Stimulated activated CD8-positive, alpha-beta memory T cell treated with anti-CD3 and anti-CD28 coated beads, Interleukin-12 subunit alpha, Interleukin-12 subunit beta, amount 100 ng/mL, for 4 hours (primary cell): Measurements from ENCODE around the gene PROK2.

ENCODE experiments used
- DNase-seq: peaks from one replicate; pipeline ENCODE4 v3.0.0-alpha.2; 2020; ENCODE audit warnings: low read depth

PROK2 gene

GRCh38 chr3:71784914-71785531 lies at the start of gene PROK2:
Gene PROK2, minus strand, starts transcription at chr3:71785148. Its CDS starts 96 bp downstream, at chr3:71785052.
- no peak for DNase-seq

GRCh38 chr3:71831599-71831998 lies 46.7 kb upstream of the PROK2 start:
- no peak for DNase-seq

GRCh38 chr3:71825551-71826283 lies 40.8 kb upstream of the PROK2 start:
- DNase-seq = no peak

- no peak for DNase-seq
Observed at GRCh38 chr3:71821116-71821515, 36.2 kb upstream of the PROK2 start.

GRCh38 chr3:71817262-71817661 lies 32.3 kb upstream of the PROK2 start:
- DNase-seq = no peak

- no peak for DNase-seq
Observed at GRCh38 chr3:71816767-71817156, 31.8 kb upstream of the PROK2 start.

- DNase-seq = no peak
Observed at GRCh38 chr3:71815340-71816067, 30.6 kb upstream of the PROK2 start.

GRCh38 chr3:71813704-71814103 lies 28.8 kb upstream of the PROK2 start:
- no peak for DNase-seq

- DNase-seq = no peak
Observed at GRCh38 chr3:71813073-71813472, 28.1 kb upstream of the PROK2 start.

GRCh38 chr3:71810056-71810455 lies 25.1 kb upstream of the PROK2 start:
- DNase-seq = no peak

GRCh38 chr3:71809321-71810026 lies 24.5 kb upstream of the PROK2 start:
- DNase-seq = no peak

- DNase-seq = no peak
Observed at GRCh38 chr3:71806736-71807135, 21.8 kb upstream of the PROK2 start.

GRCh38 chr3:71805691-71806090 lies 20.7 kb upstream of the PROK2 start:
- no peak for DNase-seq

- DNase-seq = no peak
Observed at GRCh38 chr3:71805199-71805598, 20.3 kb upstream of the PROK2 start.

- DNase-seq = no peak
Observed at GRCh38 chr3:71803248-71803647, 18.3 kb upstream of the PROK2 start.

- DNase-seq = no peak
Observed at GRCh38 chr3:71801986-71802385, 17.0 kb upstream of the PROK2 start.

GRCh38 chr3:71800023-71800422 lies 15.1 kb upstream of the PROK2 start:
- DNase-seq = no peak

GRCh38 chr3:71797455-71797854 lies 12.5 kb upstream of the PROK2 start:
- no peak for DNase-seq

GRCh38 chr3:71796290-71796689 lies 11.3 kb upstream of the PROK2 start:
- no peak for DNase-seq

- DNase-seq = no peak
Observed at GRCh38 chr3:71791634-71792033, 6.7 kb upstream of the PROK2 start.

- no peak for DNase-seq
Observed at GRCh38 chr3:71789922-71790321, 5.0 kb upstream of the PROK2 start.

GRCh38 chr3:71787851-71788405 lies 3.0 kb upstream of the PROK2 start:
- DNase-seq = no peak
